Glutamatergic neuron (in vitro differentiated cells): ENCODE measurements around the gene GIPC3. TPM values are rescaled to one million over a fixed set of nuclear protein-coding genes. Genes with fewer than 3 reads are reported as not detected.

ENCODE experiments used
- DNase-seq: peaks from one replicate; pipeline ENCODE4 v3.0.0; 2022
- H3K27ac Mint-ChIP-seq: one replicate; pipeline ENCODE4 v1.8.0; 2020; ENCODE audit warnings: mild to moderate bottlenecking, mixed read lengths, inconsistent platforms; ENCODE audit not compliant: unreplicated experiment
- H3K27me3 Mint-ChIP-seq: one replicate; pipeline ENCODE4 v1.8.0; 2020; ENCODE audit warnings: mild to moderate bottlenecking, moderate library complexity, mixed read lengths, inconsistent platforms; ENCODE audit not compliant: unreplicated experiment
- H3K36me3 Mint-ChIP-seq: one replicate; pipeline ENCODE4 v1.8.0; 2020; ENCODE audit warnings: mild to moderate bottlenecking, mixed read lengths, inconsistent platforms; ENCODE audit not compliant: unreplicated experiment
- H3K4me1 Mint-ChIP-seq: one replicate; pipeline ENCODE4 v1.8.0; 2020; ENCODE audit warnings: mild to moderate bottlenecking, low read depth, mixed read lengths, inconsistent platforms; ENCODE audit not compliant: unreplicated experiment
- H3K4me3 Mint-ChIP-seq: one replicate; pipeline ENCODE4 v1.8.0; 2020; ENCODE audit warnings: mild to moderate bottlenecking, mixed read lengths, inconsistent platforms; ENCODE audit not compliant: unreplicated experiment
- H3K9me3 Mint-ChIP-seq: one replicate; pipeline ENCODE4 v1.8.0; 2020; ENCODE audit warnings: mild to moderate bottlenecking, moderate library complexity, mixed read lengths, inconsistent platforms; ENCODE audit not compliant: unreplicated experiment
- CTCF ChIP-seq: fragments of 200-600 bp; sonication (generic); IDR thresholded peaks from one replicate; pipeline ENCODE4 v1.5.0; 2021; ENCODE audit not compliant: partially characterized antibody, unreplicated experiment
- total RNA-seq: library from RNA; stranded (reverse); fragmentation: NEBNext Ultra II Directional; extraction: Animal tissue kit (Norgen Biotek cat#: 25700); gene quantifications from one replicate; pipeline ENCODE4 v1.2.1, GENCODE V29; 2021; ENCODE audit not compliant: unreplicated experiment

GIPC3 gene
- total RNA-seq, 1 donor from 2014 or later = 0.20 TPM

GRCh38 chr19:3572855-3573161, 12.5 kb upstream of the GIPC3 start, which contains the start of gene HMG20B:
Gene HMG20B (plus strand): TSS chr19:3572944. CDS start chr19:3573310, 366 bp downstream.
- Mint-ChIP-seq H3K27me3 (peaks cover 10% of the 10 kb centered on the region), H3K36me3 (peaks cover 6% of the 10 kb centered on the region), H3K9me3 (peaks cover 6% of the 10 kb centered on the region), H3K4me3 (peak within 1 kb of the TSS; percentile 71), H3K4me1 (peaks cover 8% of the 10 kb centered on the region), H3K27ac (peak within 1 kb of the TSS; percentile 73)
- no peak for TF ChIP-seq CTCF
- DNase-seq = no peak

- H3K27me3 Mint-ChIP-seq = peaks cover 10% of the 10 kb centered on the region
- peak; percentile 56 for DNase-seq
- H3K4me3 Mint-ChIP-seq = peak overlapping the region; percentile 71
- no peak for TF ChIP-seq CTCF
- H3K4me1 Mint-ChIP-seq = peaks cover 8% of the 10 kb centered on the region
- no peak overlapping the region for H3K27ac Mint-ChIP-seq
- H3K9me3 Mint-ChIP-seq = peaks cover 6% of the 10 kb centered on the region
- peaks cover 6% of the 10 kb centered on the region for H3K36me3 Mint-ChIP-seq
Observed at GRCh38 chr19:3573162-3573857, 12.0 kb upstream of the GIPC3 start.

- peak overlapping the region; percentile 71 for H3K4me3 Mint-ChIP-seq
- no peak overlapping the region for H3K27ac Mint-ChIP-seq
Observed at GRCh38 chr19:3573858-3574637, 11.2 kb upstream of the GIPC3 start.

GRCh38 chr19:3575260-3575741, 10.0 kb upstream of the GIPC3 start:
- peaks cover 6% of the 10 kb centered on the region for H3K36me3 Mint-ChIP-seq
- H3K4me3 Mint-ChIP-seq = peak overlapping the region; percentile 81
- H3K9me3 Mint-ChIP-seq = peaks cover 6% of the 10 kb centered on the region
- peak overlapping the region; percentile 46 for H3K27ac Mint-ChIP-seq
- H3K27me3 Mint-ChIP-seq = peaks cover 11% of the 10 kb centered on the region
- TF ChIP-seq CTCF = no peak
- H3K4me1 Mint-ChIP-seq = peaks cover 8% of the 10 kb centered on the region
- peak; percentile 72 for DNase-seq

More at GRCh38 chr19:3573858-3574637, 11.2 kb upstream of the GIPC3 start:
- peak; percentile 92 for DNase-seq
- Mint-ChIP-seq H3K9me3 (peaks cover 6% of the 10 kb centered on the region), H3K27me3 (peaks cover 6% of the 10 kb centered on the region), H3K4me1 (peaks cover 8% of the 10 kb centered on the region), H3K36me3 (peaks cover 6% of the 10 kb centered on the region)
- no peak for TF ChIP-seq CTCF
